Neural progenitor cell (in vitro differentiated cells): ENCODE measurements around the gene PCDH1. TPM values are rescaled to one million over a fixed set of nuclear protein-coding genes. Genes with fewer than 3 reads are reported as not detected.

Source experiments
- DNase-seq: peaks from one replicate; pipeline ENCODE4 v3.0.0-alpha.2; 2016; ENCODE audit warnings: low spot score
- H2AFZ ChIP-seq: fragments of 200-600 bp; sonication (generic); replicated peaks from 2 replicates; pipeline ENCODE4 v1.6.1; 2016; ENCODE audit warnings: antibody characterized with exemption
- H3F3A ChIP-seq: fragments of 200-600 bp; sonication (generic); 2 replicates; pipeline ENCODE4 v1.6.1; 2016; ENCODE audit warnings: antibody characterized with exemption, low read depth
- H3K27ac ChIP-seq: fragments of 200-600 bp; sonication (generic); 2 replicates; pipeline ENCODE4 v1.5.1; 2016; ENCODE audit warnings: mild to moderate bottlenecking
- H3K27me3 ChIP-seq: fragments of 200-600 bp; sonication (generic); 2 replicates; pipeline ENCODE4 v1.6.1; 2016; ENCODE audit warnings: mild to moderate bottlenecking, moderate library complexity
- H3K36me3 ChIP-seq: fragments of 200-600 bp; sonication (generic); 2 replicates; pipeline ENCODE4 v1.5.1; 2016
- H3K4me1 ChIP-seq: fragments of 200-600 bp; sonication (generic); 2 replicates; pipeline ENCODE4 v1.6.1; 2016; ENCODE audit warnings: mixed run types
- H3K4me2 ChIP-seq: fragments of 200-600 bp; sonication (generic); 2 replicates; pipeline ENCODE4 v1.6.1; 2016
- H3K4me3 ChIP-seq: fragments of 200-600 bp; sonication (generic); 2 replicates; pipeline ENCODE4 v1.5.1; 2016
- H3K79me2 ChIP-seq: fragments of 200-600 bp; sonication (generic); 2 replicates; pipeline ENCODE4 v1.6.1; 2016; ENCODE audit warnings: low read depth
- H3K9ac ChIP-seq: fragments of 200-600 bp; sonication (generic); 2 replicates; pipeline ENCODE4 v1.6.1; 2016
- H3K9me3 ChIP-seq: fragments of 200-600 bp; sonication (generic); 2 replicates; pipeline ENCODE4 v1.5.1; 2016; ENCODE audit warnings: low read depth
- H4K20me1 ChIP-seq: fragments of 200-600 bp; sonication (generic); 2 replicates; pipeline ENCODE4 v1.6.1; 2016; ENCODE audit warnings: low read depth
- H3K27ac Mint-ChIP-seq: 3 replicates; pipeline ENCODE4 v1.8.0; 2021; ENCODE audit warnings: mixed read lengths
- H3K27me3 Mint-ChIP-seq: 2 replicates; pipeline ENCODE4 v1.8.0; 2022; ENCODE audit warnings: low read depth, mild to moderate bottlenecking, inconsistent platforms, moderate library complexity, mixed read lengths; ENCODE audit not compliant: insufficient read depth
- H3K36me3 Mint-ChIP-seq: 3 replicates; pipeline ENCODE4 v1.8.0; 2021; ENCODE audit warnings: mixed read lengths
- H3K4me1 Mint-ChIP-seq: 3 replicates; pipeline ENCODE4 v1.8.0; 2021; ENCODE audit warnings: mixed read lengths
- H3K4me3 Mint-ChIP-seq: 3 replicates; pipeline ENCODE4 v1.8.0; 2021; ENCODE audit warnings: mild to moderate bottlenecking, moderate library complexity, mixed read lengths
- H3K9me3 Mint-ChIP-seq: 3 replicates; pipeline ENCODE4 v1.8.0; 2020; ENCODE audit warnings: mixed read lengths
- EZH2 ChIP-seq: fragments of 200-600 bp; sonication (generic); IDR thresholded peaks from 2 replicates; pipeline ENCODE4 v1.6.1; 2017; ENCODE audit warnings: antibody characterized with exemption, mild to moderate bottlenecking, moderate library complexity
- EZH2phosphoT487 ChIP-seq: fragments of 200-600 bp; sonication (generic); IDR thresholded peaks from 2 replicates; pipeline ENCODE4 v1.6.1; 2017; ENCODE audit warnings: antibody characterized with exemption
- total RNA-seq: library from RNA; depleted of rRNA; stranded (reverse); fragments of >200 nt; gene quantifications from 2 replicates; pipeline ENCODE4 v1.2.3, GENCODE V29; 2015; ENCODE audit warnings: low replicate concordance
- TF ChIP-seq, protein P1 (sequence below): fragments of 200-600 bp; sonication (generic); IDR thresholded peaks from 2 replicates; pipeline ENCODE4 v1.5.1; 2017; ENCODE audit warnings: antibody characterized with exemption, mild to moderate bottlenecking

The PCDH1 gene
- total RNA-seq, 1 donor from 2014 or later: 24.8 TPM

DNA sequence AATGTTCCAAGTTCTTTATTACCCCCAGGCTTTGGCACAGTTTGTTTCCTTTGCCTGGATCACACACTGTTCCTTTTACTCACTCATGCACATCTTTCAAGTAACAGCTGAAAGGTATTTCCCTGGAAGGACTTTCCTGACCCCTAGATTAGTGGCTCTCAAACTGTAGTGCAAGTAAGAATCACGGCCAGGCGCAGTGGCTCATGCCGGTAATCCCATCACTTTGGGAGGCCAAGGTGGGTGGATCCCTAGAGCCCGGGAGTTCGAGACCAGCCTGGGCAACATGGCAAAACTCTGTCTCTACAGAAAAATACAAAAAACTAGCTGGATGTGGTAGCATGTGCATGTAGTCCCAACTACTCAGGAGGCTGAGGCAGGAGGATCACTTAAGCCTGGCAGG is 26.3 kb upstream of the PCDH1 start:
- Mint-ChIP-seq H3K27me3 (no peaks in the 10 kb centered on the region), H3K27ac (no peak overlapping the region), H3K9me3 (no peaks in the 10 kb centered on the region), H3K4me3 (no peak overlapping the region), H3K36me3 (no peaks in the 10 kb centered on the region), H3K4me1 (no peaks in the 10 kb centered on the region)
- peaks cover 5% of the 10 kb centered on the region for H3K4me1 ChIP-seq
- DNase-seq: no peak
- no peak overlapping the region for H3K4me2 ChIP-seq
- H3K27me3 ChIP-seq: no peaks in the 10 kb centered on the region
- H3K9ac ChIP-seq: no peak overlapping the region
- no peak overlapping the region for H2AFZ ChIP-seq
- TF ChIP-seq EZH2: no peak
- TF ChIP-seq, protein P1, sequence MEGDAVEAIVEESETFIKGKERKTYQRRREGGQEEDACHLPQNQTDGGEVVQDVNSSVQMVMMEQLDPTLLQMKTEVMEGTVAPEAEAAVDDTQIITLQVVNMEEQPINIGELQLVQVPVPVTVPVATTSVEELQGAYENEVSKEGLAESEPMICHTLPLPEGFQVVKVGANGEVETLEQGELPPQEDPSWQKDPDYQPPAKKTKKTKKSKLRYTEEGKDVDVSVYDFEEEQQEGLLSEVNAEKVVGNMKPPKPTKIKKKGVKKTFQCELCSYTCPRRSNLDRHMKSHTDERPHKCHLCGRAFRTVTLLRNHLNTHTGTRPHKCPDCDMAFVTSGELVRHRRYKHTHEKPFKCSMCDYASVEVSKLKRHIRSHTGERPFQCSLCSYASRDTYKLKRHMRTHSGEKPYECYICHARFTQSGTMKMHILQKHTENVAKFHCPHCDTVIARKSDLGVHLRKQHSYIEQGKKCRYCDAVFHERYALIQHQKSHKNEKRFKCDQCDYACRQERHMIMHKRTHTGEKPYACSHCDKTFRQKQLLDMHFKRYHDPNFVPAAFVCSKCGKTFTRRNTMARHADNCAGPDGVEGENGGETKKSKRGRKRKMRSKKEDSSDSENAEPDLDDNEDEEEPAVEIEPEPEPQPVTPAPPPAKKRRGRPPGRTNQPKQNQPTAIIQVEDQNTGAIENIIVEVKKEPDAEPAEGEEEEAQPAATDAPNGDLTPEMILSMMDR: no peak
- TF ChIP-seq EZH2phosphoT487: no peak
- no peak overlapping the region for H3K4me3 ChIP-seq
- no peaks in the 10 kb centered on the region for H3F3A ChIP-seq
- no peaks in the 10 kb centered on the region for H3K79me2 ChIP-seq
- no peak overlapping the region for H3K27ac ChIP-seq
- H3K9me3 ChIP-seq: no peaks in the 10 kb centered on the region
- no peaks in the 10 kb centered on the region for H3K36me3 ChIP-seq
- H4K20me1 ChIP-seq: no peaks in the 10 kb centered on the region

DNA sequence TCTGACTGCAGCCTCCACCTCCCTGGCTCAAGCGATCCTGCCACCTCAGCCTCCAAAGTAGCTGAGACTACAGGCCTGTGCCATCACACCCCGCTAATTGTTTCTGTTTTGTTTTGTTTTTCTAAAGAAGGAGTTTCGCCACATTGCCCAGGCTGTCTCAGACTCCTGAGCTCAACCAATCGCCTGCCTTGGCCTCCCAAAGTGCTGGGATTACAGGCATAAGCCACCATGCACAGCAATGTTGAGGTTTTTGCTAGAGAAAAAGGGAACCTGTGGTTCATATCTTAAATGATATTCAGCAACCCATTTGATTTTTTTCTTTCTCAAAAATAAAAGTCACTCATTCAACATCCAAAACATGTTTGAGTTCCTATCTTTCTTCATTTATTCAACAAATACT is 25.1 kb upstream of the PCDH1 start:
- no peaks in the 10 kb centered on the region for H3K4me1 Mint-ChIP-seq
- no peaks in the 10 kb centered on the region for H3F3A ChIP-seq
- H2AFZ ChIP-seq: no peak overlapping the region
- H3K79me2 ChIP-seq: no peaks in the 10 kb centered on the region
- H3K4me1 ChIP-seq: peaks cover 5% of the 10 kb centered on the region
- no peaks in the 10 kb centered on the region for H4K20me1 ChIP-seq
- H3K36me3 Mint-ChIP-seq: no peaks in the 10 kb centered on the region
- DNase-seq: no peak
- no peak overlapping the region for H3K9ac ChIP-seq
- TF ChIP-seq EZH2phosphoT487 (no peak), EZH2 (no peak)
- TF ChIP-seq, protein P1: no peak
- no peaks in the 10 kb centered on the region for H3K27me3 ChIP-seq
- H3K27ac ChIP-seq: no peak overlapping the region
- H3K27me3 Mint-ChIP-seq: no peaks in the 10 kb centered on the region
- no peak overlapping the region for H3K4me3 Mint-ChIP-seq
- H3K27ac Mint-ChIP-seq: peak overlapping the region; percentile 70
- H3K9me3 ChIP-seq: no peaks in the 10 kb centered on the region
- no peaks in the 10 kb centered on the region for H3K9me3 Mint-ChIP-seq
- H3K36me3 ChIP-seq: no peaks in the 10 kb centered on the region
- H3K4me2 ChIP-seq: no peak overlapping the region
- H3K4me3 ChIP-seq: no peak overlapping the region

DNA sequence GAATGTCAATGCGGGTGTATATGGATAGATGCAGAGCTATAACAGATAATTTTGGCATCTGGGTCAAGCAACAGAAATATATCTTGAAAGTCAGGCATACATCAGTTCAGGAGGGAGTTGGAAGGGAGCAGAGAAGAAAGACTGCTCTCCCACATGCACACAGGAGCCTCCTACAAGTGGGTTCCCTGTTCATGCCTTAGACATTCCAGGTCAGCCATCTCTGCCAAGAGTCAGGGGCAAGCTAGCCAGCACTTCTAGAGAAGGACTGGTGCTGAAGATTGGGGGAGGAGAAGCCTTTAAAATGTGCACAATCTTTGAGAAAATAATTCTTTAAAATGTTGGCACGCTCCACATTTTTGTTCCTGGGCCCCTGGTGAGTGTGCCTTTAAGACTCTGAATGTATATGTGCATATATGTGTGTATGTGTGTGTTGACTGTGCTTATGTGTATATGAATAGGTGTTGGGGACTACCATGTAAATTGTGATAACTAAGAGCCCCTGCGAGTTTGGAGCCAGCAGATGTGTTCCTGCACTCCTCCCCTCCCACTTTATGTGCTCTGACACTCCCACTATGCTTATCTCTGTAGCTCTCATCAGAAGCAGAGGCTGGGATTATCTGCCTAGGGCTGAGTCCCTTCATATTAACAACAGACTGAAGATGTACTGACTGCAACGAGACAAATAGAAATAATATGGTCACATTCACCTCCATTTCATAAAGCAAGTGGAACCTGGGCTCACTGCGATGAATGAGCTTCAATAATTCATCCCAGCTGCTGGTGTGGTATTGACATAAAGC is 24.0 kb upstream of the PCDH1 start:
- Mint-ChIP-seq H3K4me3 (no peak overlapping the region), H3K27me3 (no peaks in the 10 kb centered on the region), H3K9me3 (no peaks in the 10 kb centered on the region), H3K36me3 (no peaks in the 10 kb centered on the region), H3K27ac (no peak overlapping the region), H3K4me1 (no peaks in the 10 kb centered on the region)
- no peak for TF ChIP-seq EZH2phosphoT487
- TF ChIP-seq, protein P1: no peak
- TF ChIP-seq EZH2: no peak
- peaks cover 5% of the 10 kb centered on the region for H3K4me1 ChIP-seq
- no peaks in the 10 kb centered on the region for H3F3A ChIP-seq
- DNase-seq: no peak
- H3K79me2 ChIP-seq: no peaks in the 10 kb centered on the region
- H3K27ac ChIP-seq: no peak overlapping the region
- H4K20me1 ChIP-seq: no peaks in the 10 kb centered on the region
- H3K9me3 ChIP-seq: no peaks in the 10 kb centered on the region
- H3K27me3 ChIP-seq: no peaks in the 10 kb centered on the region
- H3K9ac ChIP-seq: no peak overlapping the region
- H3K4me2 ChIP-seq: no peak overlapping the region
- H3K36me3 ChIP-seq: no peaks in the 10 kb centered on the region
- H3K4me3 ChIP-seq: no peak overlapping the region
- H2AFZ ChIP-seq: no peak overlapping the region
